Stomach (tissue), 4 donors: Measurements from ENCODE around the gene PTPN4.

Experiments
- CTCF ChIP-seq, 7 experiments: fragments of 450-650 bp in 4 of 7; fragments of 200-600 bp in 3 of 7; sonication (generic) in 3 of 7; IDR thresholded peaks; one replicate each; pipeline ENCODE4 v1.5.1; 2016 to 2019; ENCODE audit warnings: antibody characterized with exemption in 7 of 7, control low read depth in 2 of 7, mild to moderate bottlenecking in 1 of 7
- EP300 ChIP-seq: sonication (generic); formaldehyde crosslinking; IDR thresholded peaks from one replicate; pipeline ENCODE4 v1.6.1; 2017; ENCODE audit warnings: antibody characterized with exemption
- POLR2A ChIP-seq, 4 donors: fragments of 450-650 bp; IDR thresholded peaks; one replicate each; pipeline ENCODE4 v1.6.1; 2016; ENCODE audit warnings: antibody characterized with exemption in 4 of 4, control low read depth in 2 of 4, mild to moderate bottlenecking in 1 of 4, moderate library complexity in 1 of 4
- POLR2AphosphoS5 ChIP-seq, 3 donors: sonication (generic); formaldehyde crosslinking; IDR thresholded peaks; one replicate each; pipeline ENCODE4 v1.6.1; 2016; ENCODE audit warnings: antibody characterized with exemption in 3 of 3

- TF ChIP-seq CTCF (IDR thresholded peaks at IDR 0.05) (no peak), EP300 (no peak), POLR2A (IDR thresholded peaks at IDR 0.05) (no peak), POLR2AphosphoS5 (IDR thresholded peaks at IDR 0.05) (no peak)
Measured at GRCh38 chr2:119753930-119754321, 5.8 kb upstream of the PTPN4 start.
